HUES48 (cell line): ENCODE data around the gene SCCPDH.
A peak's percentile ranks its signal among the peaks of the same experiment; 100 is the strongest.

ENCODE experiments used
- H3K27ac ChIP-seq: one replicate; pipeline ENCODE4 v1.7.0; 2013; ENCODE audit warnings: low read depth, low read length, inconsistent platforms
- H3K27me3 ChIP-seq: 2 replicates; pipeline ENCODE4 v1.6.1; 2013; ENCODE audit warnings: mild to moderate bottlenecking, low read length; ENCODE audit not compliant: control insufficient read depth, insufficient read depth
- H3K36me3 ChIP-seq: 2 replicates; pipeline ENCODE4 v1.6.1; 2013; ENCODE audit warnings: low read length; ENCODE audit not compliant: control insufficient read depth, insufficient read depth
- H3K4me1 ChIP-seq: 2 replicates; pipeline ENCODE4 v1.6.1; 2013; ENCODE audit warnings: mild to moderate bottlenecking, low read length; ENCODE audit not compliant: control insufficient read depth, insufficient read depth
- H3K4me3 ChIP-seq: 2 replicates; pipeline ENCODE4 v1.5.1; 2013; ENCODE audit warnings: mild to moderate bottlenecking, low read depth, low read length
- H3K9ac ChIP-seq: 2 replicates; pipeline ENCODE4 v1.6.1; 2013; ENCODE audit warnings: mild to moderate bottlenecking, low read depth, low read length, moderate library complexity
- H3K9me3 ChIP-seq: 2 replicates; pipeline ENCODE4 v1.6.1; 2013; ENCODE audit warnings: low read length; ENCODE audit not compliant: control insufficient read depth, insufficient read depth

SCCPDH gene, protein sequence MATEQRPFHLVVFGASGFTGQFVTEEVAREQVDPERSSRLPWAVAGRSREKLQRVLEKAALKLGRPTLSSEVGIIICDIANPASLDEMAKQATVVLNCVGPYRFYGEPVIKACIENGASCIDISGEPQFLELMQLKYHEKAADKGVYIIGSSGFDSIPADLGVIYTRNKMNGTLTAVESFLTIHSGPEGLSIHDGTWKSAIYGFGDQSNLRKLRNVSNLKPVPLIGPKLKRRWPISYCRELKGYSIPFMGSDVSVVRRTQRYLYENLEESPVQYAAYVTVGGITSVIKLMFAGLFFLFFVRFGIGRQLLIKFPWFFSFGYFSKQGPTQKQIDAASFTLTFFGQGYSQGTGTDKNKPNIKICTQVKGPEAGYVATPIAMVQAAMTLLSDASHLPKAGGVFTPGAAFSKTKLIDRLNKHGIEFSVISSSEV

DNA sequence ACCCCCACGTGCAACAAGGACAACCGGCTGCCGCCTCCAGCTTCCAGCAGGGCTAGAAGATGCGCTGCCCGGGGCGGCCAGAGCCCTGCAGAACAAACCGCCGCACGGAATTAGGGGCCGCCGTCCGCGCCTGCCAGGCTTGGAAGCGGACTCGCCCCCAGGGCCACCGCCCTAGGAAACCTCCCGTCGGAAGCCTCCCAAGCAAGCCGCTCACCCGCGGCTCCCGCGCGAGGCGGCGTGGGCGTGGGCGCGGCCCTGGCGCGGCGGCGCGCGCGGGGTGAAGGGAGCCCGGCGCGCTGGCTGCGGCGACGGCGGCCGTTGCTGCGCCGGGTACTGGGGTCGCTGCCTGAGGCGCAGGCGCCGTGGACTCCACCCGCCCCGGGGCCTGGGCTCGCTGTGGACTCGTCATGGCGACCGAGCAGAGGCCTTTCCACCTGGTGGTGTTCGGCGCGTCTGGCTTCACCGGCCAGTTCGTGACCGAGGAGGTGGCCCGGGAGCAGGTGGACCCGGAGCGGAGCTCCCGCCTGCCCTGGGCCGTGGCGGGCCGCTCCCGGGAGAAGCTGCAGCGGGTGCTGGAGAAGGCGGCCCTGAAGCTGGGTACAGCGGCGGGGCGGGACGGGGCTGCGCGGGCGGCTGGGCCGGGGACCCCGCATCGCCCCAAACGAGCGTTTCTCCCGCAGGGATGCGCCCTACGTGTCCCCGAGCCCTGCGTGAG lies at the start of gene SCCPDH:
TSS of gene SCCPDH (plus strand) at position 394 of the 715 bp plus-strand sequence. CDS start at position 408, 14 bp downstream.
- no peaks in the 10 kb centered on the region for H3K9me3 ChIP-seq
- H3K4me1 ChIP-seq: peaks cover 4% of the 10 kb centered on the region; the same call in 1 of the 2 replicates
- H3K9ac ChIP-seq: peak within 1 kb of the TSS; percentile 73
- H3K36me3 ChIP-seq: peaks cover 24% of the 10 kb centered on the region
- peak within 1 kb of the TSS; percentile 81 for H3K4me3 ChIP-seq
- H3K27me3 ChIP-seq: peaks cover 10% of the 10 kb centered on the region; the same call in 1 of the 2 replicates
- H3K27ac ChIP-seq: peak within 1 kb of the TSS; percentile 46

- no peaks in the 10 kb centered on the region for H3K9me3 ChIP-seq
- no peak overlapping the region for H3K9ac ChIP-seq
- H3K36me3 ChIP-seq: no peaks in the 10 kb centered on the region
Observed at GRCh38 chr1:246677842-246678241, 46.4 kb upstream of the SCCPDH start.

DNA sequence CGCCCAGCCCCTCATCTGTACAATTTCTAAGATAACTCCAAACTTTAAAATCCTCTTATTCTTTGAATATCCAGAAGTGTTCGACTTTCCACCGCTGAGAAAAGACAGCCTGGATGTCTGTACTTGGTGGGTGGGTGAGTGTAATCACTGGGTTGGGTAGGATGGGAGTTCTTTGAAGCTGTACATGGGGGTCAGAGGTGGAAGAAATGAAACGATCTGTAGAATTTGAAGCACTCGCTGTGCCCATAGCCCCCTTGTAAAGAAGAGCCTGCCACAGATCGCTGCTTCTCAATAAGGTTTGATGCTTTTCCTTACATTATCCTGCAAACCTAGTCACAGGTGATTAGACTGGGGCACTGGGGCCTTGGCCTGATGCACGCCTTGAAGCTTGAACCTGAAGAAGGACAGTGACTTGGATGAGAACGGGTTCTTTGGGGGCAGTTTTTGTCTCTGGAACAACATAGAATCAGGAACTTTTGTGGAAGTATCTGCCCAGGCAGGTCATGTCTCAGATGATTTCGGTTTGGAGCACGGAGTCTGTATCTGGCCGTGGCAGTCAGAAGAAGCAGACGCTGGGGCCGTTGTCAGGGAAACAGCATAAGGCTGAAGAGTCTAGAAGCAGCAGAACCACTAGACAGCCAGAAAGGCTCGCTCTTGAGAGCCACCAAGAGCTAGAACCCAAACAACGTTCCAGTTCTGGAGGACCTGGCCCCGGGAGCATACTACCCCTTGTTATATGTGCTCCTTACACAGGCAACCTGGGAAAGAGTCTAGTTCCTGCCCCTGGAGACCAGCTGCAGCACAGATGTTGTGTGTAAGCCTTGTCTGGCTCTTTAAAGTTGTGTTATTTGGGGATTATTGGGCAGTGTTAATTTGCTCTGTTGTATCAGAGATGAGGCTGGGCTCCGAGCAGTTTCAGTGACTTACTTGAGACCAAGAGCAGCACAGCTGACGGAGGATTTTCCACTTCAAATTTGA lies 45.1 kb upstream of the SCCPDH start:
- Histone ChIP-seq H3K36me3 (no peaks in the 10 kb centered on the region), H3K27me3 (no peaks in the 10 kb centered on the region), H3K9ac (no peak overlapping the region), H3K27ac (no peak overlapping the region), H3K4me1 (no peaks in the 10 kb centered on the region), H3K4me3 (no peak overlapping the region), H3K9me3 (no peaks in the 10 kb centered on the region)

More at GRCh38 chr1:246677842-246678241, 46.4 kb upstream of the SCCPDH start:
- Histone ChIP-seq H3K4me3 (no peak overlapping the region), H3K27me3 (no peaks in the 10 kb centered on the region), H3K27ac (no peak overlapping the region), H3K4me1 (no peaks in the 10 kb centered on the region)

DNA sequence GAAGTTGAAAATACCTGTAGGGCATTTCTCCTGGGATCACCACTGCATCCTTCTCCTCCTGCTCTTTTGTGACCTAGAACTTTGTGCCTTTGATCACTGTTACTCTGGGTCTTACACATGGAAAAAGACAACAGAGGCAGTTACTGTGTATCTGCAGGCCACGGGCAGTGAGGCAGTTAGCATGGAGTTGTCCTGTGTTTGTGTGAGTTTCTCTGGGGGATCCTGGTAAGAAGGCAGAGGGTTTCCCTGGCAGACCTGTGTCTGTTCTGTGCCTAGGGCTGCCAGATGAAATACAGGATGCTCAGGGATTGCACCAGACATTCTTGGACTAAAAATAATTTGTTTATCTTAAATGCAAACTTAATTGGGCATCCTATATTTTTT lies 44.4 kb upstream of the SCCPDH start:
- Histone ChIP-seq H3K36me3 (no peaks in the 10 kb centered on the region), H3K4me1 (no peaks in the 10 kb centered on the region), H3K27me3 (no peaks in the 10 kb centered on the region), H3K9me3 (no peaks in the 10 kb centered on the region), H3K9ac (no peak overlapping the region), H3K4me3 (no peak overlapping the region), H3K27ac (no peak overlapping the region)

GRCh38 chr1:246680190-246680589 lies 44.0 kb upstream of the SCCPDH start:
- Histone ChIP-seq H3K4me1 (no peaks in the 10 kb centered on the region), H3K9me3 (no peaks in the 10 kb centered on the region), H3K9ac (no peak overlapping the region), H3K36me3 (no peaks in the 10 kb centered on the region), H3K27me3 (no peaks in the 10 kb centered on the region), H3K4me3 (no peak overlapping the region), H3K27ac (no peak overlapping the region)

- Histone ChIP-seq H3K27ac (no peak overlapping the region), H3K4me3 (no peak overlapping the region), H3K4me1 (no peaks in the 10 kb centered on the region), H3K36me3 (no peaks in the 10 kb centered on the region), H3K9ac (no peak overlapping the region), H3K27me3 (no peaks in the 10 kb centered on the region), H3K9me3 (no peaks in the 10 kb centered on the region)
Observed at GRCh38 chr1:246680696-246681130, 43.5 kb upstream of the SCCPDH start.

DNA sequence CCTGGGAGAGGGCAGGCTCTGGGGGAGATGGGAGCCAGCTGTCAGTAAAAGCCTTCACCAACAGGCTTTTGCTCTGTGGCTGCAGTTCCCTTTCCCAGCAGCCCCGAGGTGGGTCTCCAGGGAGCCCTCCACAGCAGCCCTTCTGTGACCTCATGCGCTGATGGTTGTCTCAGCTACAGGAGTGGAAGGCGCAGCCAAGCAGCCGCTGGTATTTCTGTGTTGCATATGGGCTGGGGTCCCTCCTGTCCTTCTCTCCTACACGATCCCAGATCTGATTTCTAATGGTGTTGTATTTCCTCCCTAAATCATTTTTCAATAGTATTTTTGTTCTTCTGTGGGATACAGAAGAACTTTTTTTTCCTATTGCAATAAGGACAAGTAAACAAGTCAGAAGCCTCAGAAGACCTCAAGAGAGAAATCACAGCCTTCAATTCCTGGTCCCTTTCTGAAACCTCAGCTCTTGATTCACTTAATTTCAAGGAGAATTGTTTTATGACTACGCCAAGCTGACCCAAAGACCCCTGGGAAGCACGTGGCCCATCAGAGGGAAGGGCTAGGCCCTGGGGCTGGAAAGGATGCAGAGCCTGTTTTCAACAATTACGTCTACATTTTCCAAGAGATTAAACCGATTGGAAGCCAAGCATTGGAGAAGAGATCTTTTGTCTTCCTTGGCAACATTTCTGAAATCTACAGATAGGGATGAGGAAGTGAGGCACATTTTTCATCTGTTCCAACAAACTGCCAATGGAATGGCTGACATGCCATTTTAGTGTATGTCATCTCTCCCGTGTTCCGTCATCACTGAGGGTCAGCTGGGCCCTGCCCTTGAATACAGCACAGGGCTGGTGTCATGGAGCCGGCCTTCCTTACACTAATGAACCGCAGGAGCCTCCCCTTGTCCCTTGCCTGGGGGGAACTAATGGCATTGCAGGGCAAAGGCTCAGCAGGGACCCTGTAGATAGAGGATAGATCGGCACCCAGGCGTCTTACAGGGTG lies 42.0 kb upstream of the SCCPDH start:
- H3K27me3 ChIP-seq: no peaks in the 10 kb centered on the region
- H3K9me3 ChIP-seq: no peaks in the 10 kb centered on the region
- no peak overlapping the region for H3K9ac ChIP-seq
- no peaks in the 10 kb centered on the region for H3K36me3 ChIP-seq
- H3K4me3 ChIP-seq: no peak overlapping the region
- no peak overlapping the region for H3K27ac ChIP-seq
- H3K4me1 ChIP-seq: no peaks in the 10 kb centered on the region

DNA sequence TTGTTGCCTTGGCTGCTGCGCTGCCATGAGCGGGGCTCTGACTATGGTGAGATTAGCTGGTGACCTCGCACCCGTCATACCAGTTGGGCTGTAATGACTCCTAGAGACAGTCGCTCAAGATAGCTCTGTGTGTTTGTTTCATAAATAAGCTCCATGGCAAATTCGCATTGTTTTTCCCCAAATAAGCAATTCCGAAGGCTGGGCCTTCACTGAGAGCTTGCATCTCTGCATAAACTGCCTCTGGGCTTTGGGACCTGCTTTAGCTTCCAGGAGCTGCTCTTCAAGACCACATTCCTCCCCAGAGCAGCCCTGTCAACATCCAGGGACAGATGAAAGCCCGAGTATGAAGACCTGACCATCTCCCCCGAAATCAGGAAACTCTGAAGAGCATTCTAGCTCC lies 40.7 kb upstream of the SCCPDH start:
- no peak overlapping the region for H3K4me3 ChIP-seq
- H3K27ac ChIP-seq: no peak overlapping the region
- H3K36me3 ChIP-seq: no peaks in the 10 kb centered on the region
- no peaks in the 10 kb centered on the region for H3K27me3 ChIP-seq
- H3K9me3 ChIP-seq: no peaks in the 10 kb centered on the region
- no peaks in the 10 kb centered on the region for H3K4me1 ChIP-seq
- H3K9ac ChIP-seq: no peak overlapping the region

- H3K27me3 ChIP-seq: no peaks in the 10 kb centered on the region
- H3K27ac ChIP-seq: no peak overlapping the region
- no peak overlapping the region for H3K9ac ChIP-seq
- no peak overlapping the region for H3K4me3 ChIP-seq
- no peaks in the 10 kb centered on the region for H3K36me3 ChIP-seq
- no peaks in the 10 kb centered on the region for H3K9me3 ChIP-seq
- no peaks in the 10 kb centered on the region for H3K4me1 ChIP-seq
Observed at GRCh38 chr1:246687002-246687401, 37.2 kb upstream of the SCCPDH start.
